Fibroblast of skin of left quadriceps (primary cell): ENCODE measurements around the gene FBXW12.

Source experiments
- DNase-seq, 2 experiments: peaks; one replicate each; pipeline ENCODE4 v3.0.0-alpha.2; 2013; ENCODE audit warnings: low read depth in 2 of 2

The FBXW12 gene

DNA sequence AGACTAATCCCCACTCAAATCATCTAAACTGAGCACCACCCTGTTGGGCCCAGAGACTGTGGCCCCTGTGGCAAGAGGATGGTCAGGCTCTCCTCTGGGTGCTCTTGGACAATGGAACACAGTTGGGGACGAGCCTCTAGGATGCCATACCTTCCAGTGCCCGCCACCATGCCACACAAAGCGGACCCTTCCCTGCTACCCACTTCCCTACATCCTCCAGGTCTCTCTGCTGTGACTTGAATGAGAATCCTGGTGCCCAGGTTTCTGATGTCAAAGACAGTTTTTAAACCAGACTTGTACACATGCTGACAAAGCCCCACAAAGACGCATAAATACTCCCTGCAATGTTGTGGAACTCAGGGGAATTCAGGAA, 63.2 kb downstream of the FBXW12 start:
- no peak for DNase-seq

DNA sequence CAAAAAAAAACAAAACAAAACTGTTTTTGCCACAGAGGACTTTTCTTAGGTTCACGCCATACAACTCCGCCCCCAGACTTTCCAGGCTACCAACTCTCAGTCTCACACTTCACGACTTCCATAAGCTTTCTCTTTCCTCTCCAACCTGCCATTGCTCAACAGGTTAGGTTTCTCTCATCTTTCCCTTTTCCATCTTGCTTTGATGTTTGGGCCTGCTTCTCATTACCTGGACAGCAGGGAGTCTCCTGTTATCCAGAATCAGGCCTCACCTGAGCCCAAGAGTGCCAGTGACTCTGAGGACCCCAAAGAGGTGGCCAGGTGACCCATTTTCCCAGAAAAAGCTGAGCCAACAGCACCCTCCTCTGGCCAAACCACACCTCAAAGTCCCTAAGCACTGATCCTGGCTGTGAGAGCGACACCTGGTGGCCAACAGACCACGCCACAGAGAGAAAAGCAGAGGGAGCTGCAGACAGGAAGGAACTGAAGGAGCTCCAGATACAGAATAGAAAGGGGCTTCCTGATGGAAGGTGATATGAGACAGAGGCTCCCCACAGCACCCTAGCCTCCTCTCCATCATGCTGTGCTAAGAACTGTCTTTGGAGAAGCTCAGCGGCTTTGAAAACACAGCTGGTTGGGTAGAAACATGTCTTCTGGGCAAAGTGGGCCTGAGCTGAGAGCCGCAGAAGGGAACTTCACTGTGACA, 63.9 kb downstream of the FBXW12 start:
- peak; percentile 56 for DNase-seq

DNA sequence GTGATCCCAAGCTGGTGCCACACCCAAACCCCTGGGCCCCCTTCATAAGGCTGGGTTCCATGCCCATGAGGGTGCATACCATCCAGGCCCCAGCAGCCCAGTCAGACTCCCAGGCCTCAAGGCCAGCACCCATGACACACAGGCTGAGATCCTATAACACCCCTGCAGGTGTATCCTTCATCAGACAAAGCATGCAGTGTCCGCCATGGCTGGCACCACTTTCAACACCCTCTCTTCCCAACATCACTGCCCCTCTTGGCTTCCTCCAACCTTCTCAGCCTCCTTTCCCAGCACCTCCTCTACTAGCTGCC, 64.4 kb downstream of the FBXW12 start:
- DNase-seq: no peak

DNA sequence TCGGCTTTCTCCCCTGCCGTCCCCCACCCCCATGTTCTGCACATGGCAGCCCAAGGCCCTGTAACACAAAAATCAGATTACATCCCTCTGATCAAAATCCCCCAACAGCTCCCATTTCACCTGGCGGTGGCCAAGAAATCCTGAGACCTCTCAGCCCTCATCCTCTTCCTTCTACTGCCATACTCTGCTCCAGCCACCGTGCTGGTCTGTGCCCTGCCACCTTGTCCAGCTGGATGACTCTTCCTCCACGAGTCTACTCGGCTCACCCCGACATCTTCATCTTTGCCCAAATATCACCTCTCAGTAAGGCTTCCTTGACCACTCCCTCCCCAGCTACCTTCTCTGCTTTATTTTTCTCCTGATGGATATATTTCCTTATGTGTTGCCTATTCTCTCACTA, 64.8 kb downstream of the FBXW12 start:
- DNase-seq: no peak

DNA sequence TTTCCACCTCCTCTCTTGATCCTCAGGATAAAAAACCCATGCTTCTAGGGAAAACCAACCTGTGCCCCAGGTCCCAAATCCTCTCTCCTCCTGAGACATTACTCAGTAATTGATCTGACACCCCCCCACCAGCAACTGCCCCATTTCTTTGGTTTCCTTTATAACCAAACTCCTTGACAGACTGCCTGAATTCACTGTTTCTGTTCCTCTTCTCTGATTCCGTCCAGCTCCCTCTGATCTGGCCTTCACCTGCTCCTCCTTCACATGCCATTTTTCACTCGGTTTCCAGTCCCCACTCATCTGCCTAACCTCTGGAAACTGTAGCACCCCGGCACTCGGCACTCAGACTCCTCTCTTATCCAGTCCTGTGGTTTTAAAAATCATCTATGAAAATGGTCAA, 65.8 kb downstream of the FBXW12 start:
- DNase-seq: no peak

DNA sequence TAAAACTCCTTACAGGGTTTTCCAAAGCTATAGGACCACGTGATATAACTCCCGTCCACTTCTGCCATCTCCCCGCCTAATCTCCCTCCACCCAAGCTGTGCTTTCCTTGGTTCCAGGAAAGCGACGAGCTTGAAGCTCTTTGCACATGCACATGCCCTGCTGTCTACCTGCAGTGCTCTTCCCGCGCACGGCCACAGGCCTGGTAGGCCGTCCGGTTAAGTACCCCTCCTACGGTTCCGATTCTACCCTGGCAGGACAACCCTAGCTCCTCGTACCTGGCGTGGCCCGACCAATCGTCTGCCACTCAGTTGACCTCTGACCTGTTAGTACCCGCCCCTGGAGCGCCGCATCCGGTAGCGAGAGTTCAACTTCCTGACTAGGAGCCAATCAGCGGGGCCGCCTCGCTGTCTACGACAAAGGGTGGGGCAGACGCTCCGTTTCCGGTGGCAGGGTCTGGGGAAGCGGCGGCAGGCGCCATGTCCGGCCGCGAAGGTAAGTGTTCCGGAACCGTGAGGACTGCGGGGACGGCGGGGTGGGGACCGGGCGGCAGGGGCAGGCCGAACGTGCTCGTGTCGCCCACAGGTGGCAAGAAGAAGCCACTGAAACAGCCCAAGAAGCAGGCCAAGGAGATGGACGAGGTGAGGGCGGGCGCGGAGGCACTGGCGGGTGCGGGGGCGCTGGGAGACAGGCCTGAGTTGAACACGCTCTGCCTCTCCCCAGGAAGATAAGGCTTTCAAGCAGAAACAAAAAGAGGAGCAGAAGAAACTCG, 68.0 kb downstream of the FBXW12 start, which contains the start of the genes CCDC51 and TMA7:
Gene CCDC51 (minus strand): TSS at position 300 of the 770 bp plus-strand sequence. CDS start 4,991 bp downstream, outside the sequence.
Gene TMA7 (plus strand): TSS at position 438 of the 770 bp plus-strand sequence. CDS start 40 bp downstream, at position 478.
- DNase-seq: peak; percentile 87 to 88

DNA sequence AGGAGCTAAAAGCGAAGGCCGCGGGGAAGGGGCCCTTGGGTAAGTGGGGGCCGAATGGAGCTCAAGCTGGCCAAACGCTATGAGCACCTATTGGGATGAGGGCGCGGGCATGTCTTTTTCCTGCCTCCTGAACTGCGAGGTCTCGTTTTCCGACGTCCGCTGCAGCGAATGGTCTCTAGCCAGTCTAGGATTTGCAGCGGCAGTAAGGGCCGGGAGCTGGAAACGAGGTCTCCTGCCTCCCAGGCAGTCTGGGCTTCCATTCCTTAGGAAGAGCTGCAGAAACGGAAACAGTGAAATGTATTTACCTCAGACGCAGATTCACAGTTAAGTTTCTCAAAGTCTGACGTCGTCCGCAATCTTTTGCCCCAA, 68.6 kb downstream of the FBXW12 start:
- no peak for DNase-seq

DNA sequence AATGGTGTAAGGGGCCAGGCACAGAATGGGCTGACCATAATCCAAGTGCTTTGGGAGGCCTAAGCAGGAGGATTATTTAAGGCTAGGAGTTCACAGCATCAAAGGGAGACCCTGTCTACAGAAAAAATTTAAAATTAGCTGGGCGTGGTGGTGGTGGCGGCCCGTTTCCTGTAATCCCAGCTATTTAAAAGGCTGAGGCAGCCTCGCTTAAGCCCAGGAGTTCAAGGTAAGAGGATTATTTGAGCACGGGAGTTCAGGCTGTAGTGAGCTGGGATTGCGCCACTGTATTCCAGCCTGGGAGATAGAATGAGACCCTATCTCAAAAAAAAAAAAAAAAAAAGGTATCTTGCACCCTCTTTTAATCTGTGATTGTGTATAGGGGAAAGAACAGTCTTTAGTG, 69.9 kb downstream of the FBXW12 start:
- no peak for DNase-seq
